Right lung (tissue), 5 donors: ENCODE data around the gene SULF2. TPM values are rescaled to one million over a fixed set of nuclear protein-coding genes. Genes with fewer than 3 reads are reported as not detected.

ENCODE experiments used
- DNase-seq, 2 donors: peaks; one replicate each; pipeline ENCODE4 v3.0.0-alpha.2; 2013
- polyA plus RNA-seq, 5 donors: library from polyadenylated mRNA; unstranded; fragments of 120-200 nt; gene quantifications; one replicate each; pipeline versions ENCODE4 v1.2.1 to v1.2.3, GENCODE V29; 2013; ENCODE audit warnings: inconsistent platforms in 1 of 5, low replicate concordance in 1 of 5; ENCODE audit not compliant: insufficient read length in 5 of 5, insufficient read depth in 1 of 5

The SULF2 gene
- polyA plus RNA-seq, 5 donors: 11.4 to 18.2 (median 11.7) TPM

DNA sequence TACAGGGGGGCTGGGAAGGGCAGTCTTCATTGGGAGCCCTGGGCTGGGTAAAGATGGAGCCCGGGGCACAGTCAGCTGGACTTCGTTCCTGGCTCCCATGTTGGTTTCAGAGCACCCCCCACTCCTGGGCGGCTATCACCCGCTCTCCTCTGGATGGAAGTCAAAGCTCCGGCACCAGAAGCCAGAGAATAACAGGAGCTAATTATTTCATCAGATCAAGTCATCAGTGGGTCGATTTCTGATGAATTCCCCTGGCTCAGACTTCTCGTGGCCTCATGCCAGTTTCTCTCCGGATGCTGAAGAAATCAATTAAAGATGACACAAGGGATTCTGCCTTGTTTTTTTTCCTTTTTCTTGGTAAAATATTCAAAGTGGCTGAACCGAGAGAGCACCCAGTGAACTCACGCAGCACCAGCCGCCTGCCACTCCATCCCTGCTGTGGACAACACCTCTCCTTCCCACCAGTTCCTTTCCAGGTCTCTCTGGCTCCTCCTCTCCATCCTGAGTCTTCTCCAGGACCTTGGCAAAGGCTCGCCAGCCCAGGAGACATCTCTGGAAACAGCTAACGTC is 22.5 kb downstream of the SULF2 start:
- DNase-seq: no peak

DNA sequence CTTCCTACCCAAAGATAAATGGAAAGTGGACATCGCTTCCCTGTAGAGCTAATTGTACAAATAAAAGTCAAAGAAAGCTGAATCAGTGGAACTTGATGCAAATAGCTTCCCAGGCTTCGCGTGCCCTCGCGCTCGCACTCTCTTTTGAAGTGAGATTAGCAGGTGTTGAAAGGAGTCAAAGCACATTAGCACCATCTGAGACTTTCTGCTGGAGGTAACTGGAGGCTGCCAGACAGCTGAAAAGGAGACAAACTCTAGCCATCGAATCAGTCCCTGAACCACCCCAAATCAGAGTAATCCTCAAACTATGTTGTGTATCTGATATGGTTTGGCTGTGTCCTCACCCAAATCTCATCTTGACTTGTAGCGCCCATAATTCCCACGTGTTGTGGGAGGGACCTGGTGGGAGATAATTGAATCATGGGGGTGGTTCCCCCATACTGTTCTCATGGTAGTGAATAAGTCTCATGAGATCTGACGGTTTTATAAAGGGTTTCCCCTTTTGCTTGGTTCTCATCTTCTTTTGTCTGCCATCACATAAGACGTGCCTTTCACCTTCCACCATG is 23.7 kb downstream of the SULF2 start:
- DNase-seq: no peak

DNA sequence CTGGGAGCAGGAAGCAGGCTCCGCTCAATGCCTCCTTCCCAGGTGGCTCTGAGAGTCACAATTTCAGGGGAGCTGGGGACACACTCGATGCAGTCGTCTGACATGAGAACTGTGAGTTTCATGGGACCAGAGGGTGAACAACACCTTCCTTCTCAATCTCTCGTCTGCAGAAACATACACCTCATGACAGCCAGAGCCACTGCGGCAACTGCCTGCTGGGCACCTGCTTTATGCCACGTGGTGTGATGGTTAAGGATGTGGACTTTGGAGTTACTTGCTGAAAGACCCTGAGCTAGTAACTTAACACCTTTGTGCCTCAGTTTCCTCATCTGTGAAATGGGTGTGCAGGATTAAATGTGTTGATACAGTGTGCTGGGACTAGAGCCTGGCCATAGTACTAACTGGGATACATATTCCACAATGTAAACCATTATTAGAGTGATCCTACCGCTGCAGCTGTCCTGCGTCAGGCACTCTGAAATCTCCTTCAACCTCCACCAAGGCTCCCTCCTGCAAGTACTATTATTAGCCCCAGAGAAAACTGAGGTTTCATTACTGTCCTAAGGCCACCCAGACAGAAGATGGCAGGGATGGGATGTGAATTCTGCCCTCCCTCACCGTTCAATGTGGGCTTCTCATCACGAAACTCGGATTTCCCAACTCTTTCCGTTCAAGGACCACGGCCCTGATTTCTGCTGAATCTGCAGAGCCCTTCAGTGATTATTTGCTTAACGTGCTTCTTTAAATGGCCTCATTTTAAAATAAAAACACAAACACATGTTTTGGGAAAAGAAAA is 24.4 kb downstream of the SULF2 start:
- DNase-seq: no peak

DNA sequence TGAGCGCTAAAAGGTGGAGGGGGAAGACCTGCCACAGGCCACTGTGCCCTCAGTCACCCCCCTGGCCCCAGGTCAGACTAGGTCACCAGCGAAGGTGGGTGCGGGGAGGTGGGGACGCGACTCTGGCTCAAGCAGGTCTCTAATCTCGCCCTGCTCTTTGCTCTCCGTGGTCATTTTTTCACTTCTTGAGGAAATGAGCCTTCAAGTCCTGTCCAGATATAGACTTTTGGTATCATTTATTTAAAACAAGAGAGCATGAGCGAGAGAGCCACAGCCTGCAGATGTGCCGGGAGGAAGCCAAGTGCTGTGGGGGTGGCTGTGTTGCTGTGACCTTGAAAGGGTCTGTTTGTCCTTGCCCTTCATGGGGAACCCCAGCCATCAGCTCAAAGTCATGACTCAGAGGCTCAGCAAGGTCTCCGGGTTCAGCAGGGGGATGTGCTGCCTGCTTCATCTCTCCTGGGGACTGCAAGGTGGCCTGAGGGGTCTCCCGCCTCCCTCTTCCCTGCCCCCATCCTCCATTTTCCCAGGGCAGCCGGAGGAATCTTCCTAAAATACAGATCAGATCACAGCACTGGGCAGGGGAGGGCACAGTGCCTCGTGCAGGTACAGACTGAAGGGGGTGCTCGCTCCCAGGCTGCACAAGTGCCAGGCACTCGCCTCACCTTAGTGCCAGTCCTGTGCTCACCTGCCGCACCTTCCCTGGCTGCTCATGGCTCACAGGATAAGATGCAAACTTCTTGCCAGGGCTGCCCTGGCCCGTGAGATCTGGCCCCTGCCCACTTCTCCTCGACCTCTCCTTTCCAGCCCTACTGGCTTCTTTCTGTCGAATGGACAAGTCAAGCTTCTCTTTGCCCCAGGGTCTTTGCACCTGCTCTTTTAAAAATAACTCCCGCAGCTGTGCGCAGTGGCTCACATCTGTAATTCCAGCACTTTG is 26.5 kb downstream of the SULF2 start:
- no peak for DNase-seq

DNA sequence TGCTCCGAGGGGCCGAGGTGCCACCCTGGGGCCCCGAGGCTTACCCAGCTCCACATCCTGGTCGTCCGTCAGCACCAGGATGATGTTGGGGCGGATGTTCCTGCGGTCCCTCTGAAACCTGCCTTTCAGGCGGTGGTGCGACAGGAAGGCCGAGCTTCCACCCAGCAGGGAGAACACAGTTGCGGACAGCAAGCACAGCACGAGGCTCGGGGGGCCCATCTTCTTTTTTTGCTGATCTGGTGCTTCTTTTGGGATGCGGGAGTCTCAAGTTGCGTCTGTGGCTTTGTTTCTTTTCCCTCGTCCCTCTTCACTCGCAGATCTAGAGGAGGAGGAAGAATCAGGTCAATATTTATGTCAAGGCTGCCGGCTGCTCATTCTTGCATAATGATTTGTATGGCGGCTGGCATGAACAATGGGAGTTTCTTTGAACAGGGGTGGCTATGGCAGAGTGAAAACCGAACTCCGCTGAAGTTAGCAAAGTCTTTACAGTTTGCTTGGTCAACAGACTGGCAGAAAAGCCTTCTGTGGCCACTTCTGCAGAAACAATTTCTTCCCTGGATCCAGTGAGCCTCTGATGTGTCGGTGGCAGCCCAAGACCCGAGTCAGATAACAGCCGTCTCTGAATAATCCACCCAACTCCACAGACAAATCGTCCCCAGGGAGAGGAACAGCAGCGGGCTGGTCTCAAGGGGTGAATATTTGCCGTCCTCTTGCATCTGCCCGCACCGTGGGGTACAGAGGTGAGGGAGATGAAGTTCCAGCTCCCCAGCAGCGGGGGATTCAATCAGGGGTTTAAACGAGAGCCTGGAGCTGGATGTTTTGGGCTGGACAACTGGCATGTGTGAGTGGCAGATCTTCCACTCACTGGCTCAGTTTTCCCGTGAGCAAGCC is 27.9 kb downstream of the SULF2 start:
- no peak for DNase-seq

DNA sequence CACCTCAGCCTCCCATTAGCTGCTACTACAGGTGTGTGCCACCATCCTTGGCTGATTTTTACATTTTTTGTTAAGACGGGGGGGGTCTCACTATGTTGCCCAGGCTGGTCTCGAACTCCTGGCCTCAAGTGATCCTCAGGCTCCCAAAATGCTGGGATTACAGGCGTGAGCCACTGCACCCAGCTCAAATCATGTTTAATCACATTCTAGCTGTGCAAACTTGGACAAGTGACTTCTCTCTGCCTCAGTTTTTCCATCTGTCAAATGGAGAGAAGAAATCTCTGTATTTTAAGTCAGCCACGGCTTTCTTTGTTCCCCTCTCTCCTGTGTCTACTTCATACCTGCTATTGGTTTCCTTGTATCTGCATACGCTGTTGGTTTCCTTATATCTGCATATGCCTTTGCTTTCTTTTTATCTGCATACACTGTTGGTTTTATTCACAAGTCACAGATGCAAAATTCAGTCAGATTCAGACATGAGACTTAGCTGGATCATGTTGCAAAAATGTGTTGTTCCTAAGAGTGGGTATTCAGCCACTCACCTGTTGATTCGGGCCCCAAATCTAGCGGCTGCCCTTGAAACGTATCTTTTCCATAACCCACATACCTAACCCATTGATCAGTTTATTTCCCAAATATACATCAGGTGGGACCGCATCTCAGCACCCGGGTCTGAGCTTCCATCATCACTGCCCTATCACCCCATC is 30.2 kb downstream of the SULF2 start:
- DNase-seq: no peak

DNA sequence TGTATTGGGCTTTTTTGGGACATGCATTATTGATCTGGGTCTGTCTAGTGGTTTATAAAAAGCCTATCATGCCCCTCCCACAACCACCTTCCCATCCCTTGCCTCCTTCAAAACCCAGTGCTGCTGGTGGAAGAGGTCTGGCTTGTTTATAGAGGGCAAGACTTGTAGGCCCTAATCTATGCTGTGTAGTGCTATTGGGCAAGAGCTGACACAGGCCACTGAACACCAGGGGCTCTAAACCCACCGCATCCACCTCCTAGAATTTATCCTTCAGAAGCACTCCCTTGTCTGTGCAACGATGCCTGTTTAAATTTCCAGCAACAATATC is 30.9 kb downstream of the SULF2 start:
- no peak for DNase-seq

DNA sequence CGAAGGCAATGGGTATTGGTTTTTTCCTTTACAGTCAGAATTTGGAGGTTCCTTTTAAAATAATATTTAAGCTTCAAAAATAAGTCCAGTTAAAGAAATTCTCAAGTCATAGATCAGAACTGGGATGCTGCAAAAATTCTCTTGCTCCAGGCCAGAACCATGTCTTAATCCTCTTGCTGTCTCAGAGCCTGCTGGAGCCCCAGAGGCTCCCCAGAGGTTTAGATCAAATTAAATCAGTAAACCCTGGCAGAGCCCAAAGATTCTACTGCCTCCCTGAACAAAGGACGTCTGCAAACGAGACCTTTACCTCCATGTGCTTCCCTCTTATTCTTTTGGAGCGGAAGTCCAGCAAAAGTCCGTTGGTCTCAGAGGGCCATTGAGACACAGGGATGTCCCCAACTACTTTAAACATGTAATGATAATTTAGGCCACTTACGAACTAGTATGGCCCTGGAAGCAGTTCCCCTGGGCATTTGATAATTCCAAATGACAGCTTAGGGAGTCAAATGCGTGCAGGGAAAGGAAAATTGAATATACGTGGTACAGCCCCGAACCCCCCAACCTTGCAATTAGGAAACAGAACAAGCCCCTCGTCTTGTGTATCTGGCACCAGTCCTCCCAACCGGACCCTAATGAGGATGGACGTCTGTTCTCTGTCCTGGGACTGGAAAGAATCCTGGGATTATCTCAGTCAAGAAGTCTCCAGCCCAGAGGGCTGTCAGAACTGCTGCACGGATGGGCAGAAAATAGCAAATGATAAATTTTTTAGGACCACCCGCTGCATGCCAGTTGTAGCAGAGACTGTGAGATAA is 31.5 kb downstream of the SULF2 start:
- no peak for DNase-seq

DNA sequence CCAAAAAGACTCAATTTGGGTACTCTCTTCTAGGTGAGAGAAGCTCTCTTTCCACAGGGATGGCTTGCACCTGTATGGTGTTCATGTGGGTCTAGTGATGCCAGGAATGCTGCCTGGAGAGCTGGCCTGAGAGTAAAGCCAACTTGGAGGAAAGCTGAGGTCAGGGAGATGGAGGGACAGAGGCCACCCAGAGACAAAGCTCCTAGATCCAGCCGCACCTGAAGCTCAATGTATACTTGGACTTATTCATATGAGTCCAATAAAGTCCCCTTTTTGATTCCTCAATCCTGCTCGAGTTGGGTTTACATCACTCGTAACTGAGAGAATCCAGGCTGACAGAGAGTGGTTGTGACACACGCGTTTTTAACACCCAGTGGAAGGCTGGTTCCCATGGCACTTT is 33.8 kb downstream of the SULF2 start:
- no peak for DNase-seq

DNA sequence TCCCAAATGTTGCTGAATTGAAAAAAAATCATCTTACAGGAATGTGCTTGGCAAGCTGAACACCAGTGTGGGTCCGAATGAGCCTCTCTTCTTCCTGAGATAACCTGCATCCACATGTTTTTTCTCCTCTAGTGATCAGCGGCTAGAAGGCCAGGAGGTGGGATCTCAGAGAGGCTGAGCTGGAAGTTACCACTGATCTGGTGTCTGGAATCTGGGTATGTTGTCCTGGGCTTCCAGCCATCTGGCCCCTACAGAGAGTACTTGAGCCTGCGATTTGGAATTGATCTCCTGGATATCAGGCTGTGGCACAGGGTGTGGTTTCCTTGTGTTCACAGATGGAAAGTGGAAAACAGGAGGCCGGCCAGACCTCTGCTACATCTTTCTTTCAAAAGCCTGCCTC is 35.9 kb downstream of the SULF2 start:
- DNase-seq: no peak

DNA sequence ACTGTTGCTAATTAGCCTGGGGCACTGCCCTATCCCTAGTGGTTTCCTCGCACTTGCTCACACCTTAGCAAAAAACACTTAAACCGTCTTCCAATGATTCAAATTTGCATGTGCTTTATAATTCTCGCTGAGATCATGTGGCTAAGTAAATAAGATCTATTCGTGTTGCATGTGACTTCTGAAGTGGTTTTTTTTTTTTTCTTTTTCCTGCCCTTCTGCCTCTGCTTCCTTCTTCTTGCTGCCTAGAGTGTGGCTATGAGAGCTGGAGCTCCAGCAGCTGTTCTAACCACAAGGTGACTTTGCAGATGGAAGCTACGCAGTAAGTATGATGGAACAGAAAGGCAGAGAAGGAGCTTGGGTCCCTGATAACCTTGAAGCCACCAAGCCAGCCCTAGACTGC is 36.5 kb downstream of the SULF2 start:
- DNase-seq: no peak

DNA sequence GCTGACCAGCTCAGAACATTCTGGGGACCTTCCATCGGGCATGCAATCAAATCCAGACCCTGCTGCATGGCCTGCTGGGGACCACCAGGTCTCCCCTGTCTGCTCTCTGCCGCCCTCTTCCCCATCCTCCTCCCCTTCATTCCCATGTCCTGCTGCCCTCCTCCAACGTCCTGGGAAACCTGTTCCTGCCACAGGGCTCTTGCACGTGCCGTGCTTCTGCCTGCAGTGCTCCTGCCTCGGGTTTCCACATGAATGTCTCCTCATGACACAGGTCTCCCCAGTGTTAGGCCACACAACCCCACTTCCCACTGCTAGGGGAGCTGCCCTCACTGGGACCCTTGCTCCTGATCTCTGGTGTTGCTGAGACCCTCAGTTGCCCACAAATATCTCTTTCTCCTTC is 37.2 kb downstream of the SULF2 start:
- no peak for DNase-seq

DNA sequence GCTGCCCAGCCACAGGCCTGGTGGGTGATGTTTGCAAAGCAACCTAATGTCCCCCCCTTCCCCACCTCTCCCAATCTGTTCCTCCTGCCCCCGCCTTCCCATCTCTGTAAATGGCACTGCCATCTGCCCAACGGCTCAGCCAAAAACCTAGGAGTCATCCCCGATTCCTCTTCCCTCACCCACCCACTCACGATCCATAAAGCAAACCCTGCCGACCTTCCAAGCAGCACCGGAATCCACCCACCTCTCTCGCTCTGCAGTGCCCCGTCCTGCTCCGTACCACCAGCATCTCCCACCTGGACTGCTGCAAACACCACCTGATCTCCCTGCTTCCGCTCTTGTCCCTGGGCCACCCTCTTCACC is 37.6 kb downstream of the SULF2 start:
- DNase-seq: no peak

DNA sequence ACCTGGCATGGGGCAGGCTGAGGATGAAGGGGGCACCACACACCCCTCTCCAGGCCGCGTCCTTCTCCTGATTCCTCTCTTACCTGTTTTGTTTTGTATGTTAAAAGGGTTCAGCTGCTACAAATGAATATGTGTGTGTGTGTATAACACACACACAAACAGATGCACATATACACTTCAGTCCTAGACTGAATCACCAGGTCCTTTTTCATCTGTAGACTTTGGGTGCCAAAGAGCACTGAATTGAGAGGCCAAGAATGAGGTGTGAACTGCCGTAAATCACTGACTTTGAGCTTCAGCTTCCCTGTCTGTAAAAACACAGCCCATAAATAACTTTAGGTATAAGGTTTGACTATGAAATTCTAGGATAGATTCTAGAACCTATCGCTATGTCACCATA is 40.5 kb downstream of the SULF2 start:
- DNase-seq: no peak

DNA sequence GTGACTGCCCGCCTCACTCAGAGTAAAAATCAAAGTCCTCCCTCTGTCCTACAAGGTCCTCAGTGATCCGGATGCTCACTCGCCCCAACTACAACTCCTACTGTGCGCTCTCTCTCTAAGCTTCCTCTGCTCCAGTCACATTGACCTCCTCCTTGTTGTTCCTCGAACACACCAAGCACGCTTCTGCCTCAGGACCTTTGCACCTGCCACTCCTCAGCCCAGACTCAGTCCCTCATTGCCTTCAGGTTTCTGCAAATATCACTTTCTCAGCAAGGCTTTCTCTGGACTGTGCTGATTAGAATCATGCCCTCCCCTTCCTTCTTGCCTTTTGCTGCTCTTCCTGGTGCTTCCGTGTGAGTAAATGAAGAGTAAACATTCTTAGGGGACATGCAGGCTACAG is 41.6 kb downstream of the SULF2 start:
- no peak for DNase-seq

DNA sequence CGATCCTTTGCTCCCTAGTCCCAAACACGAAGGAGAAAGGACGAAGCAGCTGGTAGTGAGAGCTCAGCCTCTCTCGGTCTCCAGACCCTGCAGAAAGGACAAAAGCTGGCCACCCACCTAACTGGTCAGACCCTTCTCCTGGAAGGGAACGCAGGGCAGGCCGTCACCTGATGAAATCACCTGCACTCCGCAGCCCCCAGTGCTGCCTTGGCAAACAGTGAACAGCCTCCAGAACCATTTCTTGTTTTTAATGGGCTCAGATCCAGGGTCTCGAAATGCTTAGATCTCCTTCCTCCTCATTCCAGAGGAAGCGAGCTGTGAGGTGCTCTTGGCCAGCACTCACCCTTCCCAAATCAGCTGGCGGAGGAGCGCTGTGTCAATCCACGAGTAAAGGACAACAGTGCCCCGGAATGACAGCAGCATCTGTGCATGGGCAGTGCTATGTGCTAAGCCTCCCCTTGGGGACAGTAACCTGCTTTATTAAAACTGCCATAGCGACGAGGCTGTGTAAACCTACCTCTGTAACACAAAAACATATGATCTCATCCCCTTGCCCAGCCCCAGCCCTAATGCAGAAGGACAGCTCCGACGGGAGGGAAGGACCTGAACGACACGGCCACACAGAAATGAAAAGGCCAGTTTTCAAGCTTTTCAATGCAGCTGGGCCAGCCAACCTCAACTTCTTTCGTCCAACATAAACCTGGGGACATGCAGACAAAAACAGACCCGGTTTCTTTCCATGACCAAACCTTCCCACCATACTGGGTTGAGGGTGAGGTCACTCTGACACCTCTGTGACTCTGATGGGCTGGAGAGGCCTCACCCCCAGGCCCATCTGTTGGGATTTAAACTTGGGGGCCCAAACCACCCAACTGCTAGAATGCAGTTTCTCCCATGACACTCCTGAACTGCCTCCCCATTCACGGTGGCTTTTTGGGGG is 43.3 kb downstream of the SULF2 start:
- no peak for DNase-seq

DNA sequence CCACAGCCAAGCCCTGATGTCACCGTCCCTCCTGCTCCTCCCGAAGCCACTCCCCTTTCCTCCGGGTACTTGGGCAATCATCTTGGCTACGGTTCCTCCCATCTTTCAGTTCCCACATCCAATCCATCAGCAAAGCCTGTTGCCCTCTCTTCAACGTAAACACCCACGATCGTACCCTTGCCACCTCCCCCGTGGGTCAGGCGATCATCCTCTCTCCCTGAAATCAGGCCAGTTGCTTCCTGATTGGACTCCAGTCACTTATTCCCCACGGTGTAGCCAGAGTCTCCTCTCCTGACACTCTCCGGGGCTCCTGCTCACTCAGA is 44.5 kb downstream of the SULF2 start:
- no peak for DNase-seq

DNA sequence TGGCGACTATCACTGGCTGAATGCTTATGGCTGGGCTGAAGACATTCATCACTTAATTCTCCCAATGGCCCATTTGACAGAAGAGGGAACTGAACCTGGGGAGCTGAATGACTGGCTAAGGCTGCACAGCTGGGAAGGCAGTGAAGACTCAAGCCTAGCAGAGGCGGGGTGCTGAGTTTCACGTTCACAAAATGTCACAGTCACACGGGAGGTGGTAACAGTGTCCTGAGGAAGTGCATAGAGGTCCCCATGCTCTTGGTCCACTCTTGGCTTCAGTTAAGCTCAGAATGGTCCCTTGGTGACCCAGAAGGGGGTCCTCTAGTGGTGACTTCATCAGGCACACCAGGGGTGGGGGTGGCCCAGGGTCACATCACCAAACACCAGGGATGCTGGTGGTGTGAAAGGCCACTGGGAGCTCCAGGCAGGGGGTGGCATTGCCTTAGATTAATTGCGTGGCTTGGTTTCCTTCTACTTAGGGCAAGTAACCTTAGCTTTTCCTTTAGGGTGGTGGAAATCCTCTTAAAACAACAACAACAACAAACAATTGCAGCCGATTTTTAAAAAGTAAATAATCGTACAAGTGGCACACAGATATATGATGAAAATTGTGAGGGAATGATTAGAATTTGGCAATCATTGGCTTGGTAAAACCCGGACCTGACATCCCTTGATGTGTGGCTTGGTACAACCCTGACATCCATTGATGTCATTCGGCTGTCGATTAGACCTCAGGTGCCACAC is 45.0 kb downstream of the SULF2 start:
- no peak for DNase-seq
